Neutrophil (primary cell): ENCODE results near the gene ZDHHC9.

ENCODE experiments used
- H3K27ac ChIP-seq: fragments of 200-600 bp; sonication (generic); 2 replicates; pipeline ENCODE4 v1.5.1; 2016; ENCODE audit warnings: mild to moderate bottlenecking, moderate library complexity
- H3K27me3 ChIP-seq: fragments of 200-600 bp; sonication (generic); 2 replicates; pipeline ENCODE4 v1.6.0; 2016; ENCODE audit warnings: mild to moderate bottlenecking
- H3K36me3 ChIP-seq: fragments of 200-600 bp; sonication (generic); 2 replicates; pipeline ENCODE4 v1.5.1; 2017
- H3K4me1 ChIP-seq, 2 experiments: fragments of 200-600 bp in 1 of 2; sonication (generic) in 1 of 2; 1 replicate in 1 of 2; 2 replicates in 1 of 2; pipeline versions ENCODE4 v1.5.1 to v1.6.1; 2013 to 2016; ENCODE audit warnings: low read depth in 1 of 2, low read length in 1 of 2, mild to moderate bottlenecking in 1 of 2, moderate library complexity in 1 of 2; ENCODE audit not compliant: control insufficient read depth in 1 of 2, insufficient read depth in 1 of 2
- H3K4me3 ChIP-seq, 2 experiments: fragments of 200-600 bp in 1 of 2; sonication (generic) in 1 of 2; 1 replicate in 1 of 2; 2 replicates in 1 of 2; pipeline ENCODE4 v1.5.1; 2013 to 2016; ENCODE audit warnings: low read depth in 1 of 2, low read length in 1 of 2, mild to moderate bottlenecking in 1 of 2, moderate library complexity in 1 of 2
- H3K9me3 ChIP-seq: fragments of 200-600 bp; sonication (generic); 2 replicates; pipeline ENCODE4 v1.5.1; 2016
- TF ChIP-seq, protein P1 (sequence below): fragments of 200-600 bp; sonication (generic); IDR thresholded peaks from 2 replicates; pipeline ENCODE4 v1.5.1; 2016; ENCODE audit warnings: antibody characterized with exemption

ZDHHC9 gene

GRCh38 chrX:129808829-129809796 lies 34.6 kb downstream of the ZDHHC9 start:
- TF ChIP-seq, protein P1, sequence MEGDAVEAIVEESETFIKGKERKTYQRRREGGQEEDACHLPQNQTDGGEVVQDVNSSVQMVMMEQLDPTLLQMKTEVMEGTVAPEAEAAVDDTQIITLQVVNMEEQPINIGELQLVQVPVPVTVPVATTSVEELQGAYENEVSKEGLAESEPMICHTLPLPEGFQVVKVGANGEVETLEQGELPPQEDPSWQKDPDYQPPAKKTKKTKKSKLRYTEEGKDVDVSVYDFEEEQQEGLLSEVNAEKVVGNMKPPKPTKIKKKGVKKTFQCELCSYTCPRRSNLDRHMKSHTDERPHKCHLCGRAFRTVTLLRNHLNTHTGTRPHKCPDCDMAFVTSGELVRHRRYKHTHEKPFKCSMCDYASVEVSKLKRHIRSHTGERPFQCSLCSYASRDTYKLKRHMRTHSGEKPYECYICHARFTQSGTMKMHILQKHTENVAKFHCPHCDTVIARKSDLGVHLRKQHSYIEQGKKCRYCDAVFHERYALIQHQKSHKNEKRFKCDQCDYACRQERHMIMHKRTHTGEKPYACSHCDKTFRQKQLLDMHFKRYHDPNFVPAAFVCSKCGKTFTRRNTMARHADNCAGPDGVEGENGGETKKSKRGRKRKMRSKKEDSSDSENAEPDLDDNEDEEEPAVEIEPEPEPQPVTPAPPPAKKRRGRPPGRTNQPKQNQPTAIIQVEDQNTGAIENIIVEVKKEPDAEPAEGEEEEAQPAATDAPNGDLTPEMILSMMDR = no peak
- Histone ChIP-seq H3K36me3 (no peaks in the 10 kb centered on the region), H3K4me3 (no peak overlapping the region), H3K4me1 (peaks cover 17 to 25% of the 10 kb centered on the region in 2 experiments), H3K27ac (no peak overlapping the region), H3K9me3 (no peaks in the 10 kb centered on the region), H3K27me3 (no peaks in the 10 kb centered on the region)

GRCh38 chrX:129808158-129808828 lies 35.4 kb downstream of the ZDHHC9 start:
- no peaks in the 10 kb centered on the region for H3K36me3 ChIP-seq
- H3K27ac ChIP-seq = no peak overlapping the region
- TF ChIP-seq, protein P1 = no peak
- no peaks in the 10 kb centered on the region for H3K9me3 ChIP-seq
- H3K4me1 ChIP-seq = peaks cover 17 to 25% of the 10 kb centered on the region in 2 experiments
- no peaks in the 10 kb centered on the region for H3K27me3 ChIP-seq
- no peak overlapping the region for H3K4me3 ChIP-seq

GRCh38 chrX:129804806-129805205 lies 38.9 kb downstream of the ZDHHC9 start:
- Histone ChIP-seq H3K4me1 (peaks cover 17 to 22% of the 10 kb centered on the region in 2 experiments), H3K36me3 (peaks cover 4% of the 10 kb centered on the region), H3K27me3 (no peaks in the 10 kb centered on the region), H3K4me3 (no peak overlapping the region), H3K9me3 (no peaks in the 10 kb centered on the region), H3K27ac (no peak overlapping the region)
- TF ChIP-seq, protein P1 = no peak

- H3K4me3 ChIP-seq = no peak overlapping the region
- no peaks in the 10 kb centered on the region for H3K27me3 ChIP-seq
- H3K9me3 ChIP-seq = no peaks in the 10 kb centered on the region
- H3K27ac ChIP-seq = no peak overlapping the region
- H3K4me1 ChIP-seq = peaks cover under 1 to 4% of the 10 kb centered on the region in 2 experiments
- H3K36me3 ChIP-seq = peaks cover 24% of the 10 kb centered on the region
- TF ChIP-seq, protein P1 = no peak
Measured at GRCh38 chrX:129802863-129803262, 40.8 kb downstream of the ZDHHC9 start.

DNA sequence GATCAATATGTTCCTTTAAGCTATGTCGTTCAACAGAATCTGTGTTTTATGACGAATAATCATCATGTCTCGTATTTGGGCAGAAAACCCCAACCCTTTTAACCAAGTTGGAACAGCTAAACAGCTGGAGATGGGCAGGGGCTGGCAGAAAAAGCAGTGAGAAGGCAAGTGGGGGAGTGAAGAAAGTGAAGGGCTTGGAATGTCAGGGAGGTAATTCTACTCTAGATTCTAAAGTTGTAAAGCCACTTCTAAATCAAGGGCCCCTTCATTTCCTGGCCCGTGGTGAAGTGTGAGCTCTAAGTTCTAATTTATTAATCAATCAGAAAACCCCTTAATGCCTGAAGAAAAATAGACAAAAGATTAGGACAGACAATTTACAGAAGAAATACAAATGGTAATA lies 43.5 kb downstream of the ZDHHC9 start:
- TF ChIP-seq, protein P1 = no peak
- no peak overlapping the region for H3K4me3 ChIP-seq
- no peaks in the 10 kb centered on the region for H3K27me3 ChIP-seq
- H3K4me1 ChIP-seq = peaks cover 0 to 4% of the 10 kb centered on the region in 2 experiments
- H3K9me3 ChIP-seq = no peaks in the 10 kb centered on the region
- H3K27ac ChIP-seq = no peak overlapping the region
- H3K36me3 ChIP-seq = peaks cover 51% of the 10 kb centered on the region
